AG10803 (cell line): ENCODE measurements around the gene RCBTB2.

Experiments
- DNase-seq: peaks from one replicate; pipeline ENCODE4 v3.0.0; 2010; ENCODE audit warnings: low read depth
- H3K4me3 ChIP-seq: 2 replicates; pipeline ENCODE4 v1.5.1; 2011; ENCODE audit warnings: mild to moderate bottlenecking, low read length, control low read depth
- TF ChIP-seq, protein P1 (sequence below): conservative IDR thresholded peaks from 2 replicates; pipeline ENCODE4 v1.5.1; 2011; ENCODE audit warnings: mild to moderate bottlenecking, low read length, control low read depth, inconsistent platforms

RCBTB2 gene

DNA sequence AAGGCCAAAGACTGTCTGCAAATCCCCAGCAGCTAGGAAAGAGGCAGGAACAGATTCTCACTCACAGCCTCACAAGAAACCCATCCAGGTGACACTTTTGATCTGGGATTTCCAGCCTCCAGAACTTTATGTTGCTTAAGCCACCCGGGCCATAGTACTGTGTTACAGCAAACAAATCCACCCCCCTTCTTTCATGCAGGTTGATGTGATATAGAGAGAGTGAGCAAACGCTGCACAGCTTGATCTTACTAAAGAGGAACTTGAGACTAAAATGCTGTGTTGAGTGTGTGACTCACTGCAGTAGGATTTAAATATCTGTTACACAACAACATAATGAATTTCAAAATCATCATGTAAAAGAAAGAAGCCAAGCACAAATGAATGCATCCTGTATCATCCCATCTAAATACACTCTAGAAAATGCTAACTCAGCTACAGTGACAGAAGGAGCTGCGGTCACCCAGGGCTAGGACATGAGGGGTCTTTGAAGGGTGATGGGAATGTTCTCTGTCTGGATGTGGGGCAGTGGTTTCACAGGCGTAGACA, 32.2 kb downstream of the RCBTB2 start:
- DNase-seq: peak; percentile 93

DNA sequence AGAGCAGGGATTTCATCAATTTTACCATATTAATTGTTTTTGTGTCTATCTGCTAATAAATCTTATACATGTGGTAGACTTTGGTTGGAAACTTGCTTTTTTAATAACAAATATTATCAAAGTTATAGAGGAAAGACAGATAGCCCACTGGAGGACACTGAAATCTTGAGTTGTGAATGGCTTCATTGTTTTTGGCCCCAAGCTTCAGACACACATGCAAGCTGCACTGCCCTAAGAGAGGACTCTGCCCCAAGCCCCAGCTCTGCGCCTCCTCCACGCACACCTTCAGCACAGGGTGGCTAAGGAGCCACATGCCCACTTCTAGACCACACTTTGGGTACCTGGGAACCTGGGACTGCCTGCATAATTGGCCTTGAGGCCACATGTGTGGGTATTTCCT, 35.2 kb downstream of the RCBTB2 start:
- no peak overlapping the region for H3K4me3 ChIP-seq
- DNase-seq: no peak
- TF ChIP-seq, protein P1, sequence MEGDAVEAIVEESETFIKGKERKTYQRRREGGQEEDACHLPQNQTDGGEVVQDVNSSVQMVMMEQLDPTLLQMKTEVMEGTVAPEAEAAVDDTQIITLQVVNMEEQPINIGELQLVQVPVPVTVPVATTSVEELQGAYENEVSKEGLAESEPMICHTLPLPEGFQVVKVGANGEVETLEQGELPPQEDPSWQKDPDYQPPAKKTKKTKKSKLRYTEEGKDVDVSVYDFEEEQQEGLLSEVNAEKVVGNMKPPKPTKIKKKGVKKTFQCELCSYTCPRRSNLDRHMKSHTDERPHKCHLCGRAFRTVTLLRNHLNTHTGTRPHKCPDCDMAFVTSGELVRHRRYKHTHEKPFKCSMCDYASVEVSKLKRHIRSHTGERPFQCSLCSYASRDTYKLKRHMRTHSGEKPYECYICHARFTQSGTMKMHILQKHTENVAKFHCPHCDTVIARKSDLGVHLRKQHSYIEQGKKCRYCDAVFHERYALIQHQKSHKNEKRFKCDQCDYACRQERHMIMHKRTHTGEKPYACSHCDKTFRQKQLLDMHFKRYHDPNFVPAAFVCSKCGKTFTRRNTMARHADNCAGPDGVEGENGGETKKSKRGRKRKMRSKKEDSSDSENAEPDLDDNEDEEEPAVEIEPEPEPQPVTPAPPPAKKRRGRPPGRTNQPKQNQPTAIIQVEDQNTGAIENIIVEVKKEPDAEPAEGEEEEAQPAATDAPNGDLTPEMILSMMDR: no peak

More for the DNA sequence above, 32.2 kb downstream of the RCBTB2 start:
- no peak overlapping the region for H3K4me3 ChIP-seq
- TF ChIP-seq, protein P1: no peak

DNA sequence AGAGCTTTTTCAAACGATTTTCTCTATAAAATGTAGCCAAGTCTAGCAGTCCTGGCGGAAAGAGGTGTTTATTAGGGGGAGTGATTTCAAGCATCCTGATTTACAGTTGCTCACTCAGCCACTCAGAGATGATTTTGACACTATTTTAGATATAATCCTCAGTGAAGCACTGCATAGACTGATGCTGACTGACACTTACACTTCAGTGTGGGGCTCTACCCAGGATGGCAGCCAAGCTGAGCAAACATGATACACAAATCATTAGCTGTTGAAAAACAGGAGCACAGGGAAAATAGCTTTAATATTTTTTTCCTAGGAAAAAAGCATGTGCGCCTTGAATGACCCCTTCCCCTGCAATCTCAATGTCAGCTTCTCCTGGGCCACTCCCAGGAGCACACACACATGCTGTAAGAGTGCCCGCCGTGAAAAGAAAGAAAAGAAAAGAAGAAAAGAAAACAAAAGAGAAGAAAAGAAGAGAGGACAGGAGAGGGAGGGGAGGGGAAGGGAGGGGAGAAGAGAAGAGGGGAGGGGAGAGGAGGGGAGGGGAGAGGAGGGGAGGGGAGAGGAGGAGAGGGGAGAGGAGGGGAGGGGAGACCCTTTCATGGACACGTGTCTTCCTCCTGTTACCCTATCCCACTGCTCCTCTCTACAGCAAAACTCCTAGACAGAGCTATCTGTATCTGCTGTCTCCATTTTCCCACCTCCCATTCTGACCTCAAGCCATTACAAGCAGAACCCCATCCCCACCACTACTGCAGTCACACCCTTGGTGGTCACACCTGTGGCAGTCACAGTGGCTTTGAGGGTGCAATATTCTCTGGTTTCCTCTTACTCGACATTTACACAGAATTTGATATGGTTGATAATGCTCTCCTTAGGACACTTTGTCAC, 36.4 kb downstream of the RCBTB2 start:
- TF ChIP-seq, protein P1: no peak
- no peak overlapping the region for H3K4me3 ChIP-seq
- DNase-seq: no peak

DNA sequence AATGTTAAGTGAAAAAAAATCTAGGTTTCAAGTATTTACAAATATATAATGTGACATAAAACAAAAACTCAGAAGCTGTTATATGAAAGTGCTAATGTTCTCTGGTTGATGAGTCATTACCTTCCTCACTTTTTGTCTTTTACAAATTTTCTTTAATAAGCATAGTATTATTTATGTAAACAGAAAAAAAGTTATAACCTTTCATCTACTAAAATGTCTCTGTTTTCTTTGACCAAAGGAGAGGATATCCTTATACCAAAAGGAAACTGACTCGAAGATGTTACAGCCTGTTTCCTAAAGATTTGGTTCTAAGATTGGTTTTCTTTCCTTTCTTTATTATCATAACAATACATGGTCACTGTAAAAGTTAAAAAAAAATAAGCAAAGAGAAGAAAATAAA, 38.0 kb downstream of the RCBTB2 start:
- H3K4me3 ChIP-seq: no peak overlapping the region
- no peak for DNase-seq
- TF ChIP-seq, protein P1: no peak

DNA sequence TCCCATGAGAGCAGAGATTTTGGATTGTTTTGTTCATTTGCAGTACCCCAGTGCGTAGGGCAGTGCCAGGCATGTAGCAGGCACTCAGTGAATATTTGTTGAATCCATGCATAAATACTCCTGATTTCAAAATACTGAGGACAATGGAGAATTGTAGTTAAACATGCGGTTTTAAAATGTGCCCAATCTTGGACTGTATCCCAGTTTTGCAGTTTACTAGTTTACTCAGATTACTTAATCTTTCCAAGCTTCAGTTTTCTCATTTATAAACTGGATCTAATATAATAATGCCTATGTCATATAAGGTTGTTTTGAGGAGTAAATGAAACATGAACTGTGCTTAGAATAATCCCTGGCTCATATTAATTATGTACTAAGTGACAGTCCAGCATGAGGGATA, 39.0 kb downstream of the RCBTB2 start:
- TF ChIP-seq, protein P1: no peak
- peak; percentile 74 for DNase-seq
- no peak overlapping the region for H3K4me3 ChIP-seq

DNA sequence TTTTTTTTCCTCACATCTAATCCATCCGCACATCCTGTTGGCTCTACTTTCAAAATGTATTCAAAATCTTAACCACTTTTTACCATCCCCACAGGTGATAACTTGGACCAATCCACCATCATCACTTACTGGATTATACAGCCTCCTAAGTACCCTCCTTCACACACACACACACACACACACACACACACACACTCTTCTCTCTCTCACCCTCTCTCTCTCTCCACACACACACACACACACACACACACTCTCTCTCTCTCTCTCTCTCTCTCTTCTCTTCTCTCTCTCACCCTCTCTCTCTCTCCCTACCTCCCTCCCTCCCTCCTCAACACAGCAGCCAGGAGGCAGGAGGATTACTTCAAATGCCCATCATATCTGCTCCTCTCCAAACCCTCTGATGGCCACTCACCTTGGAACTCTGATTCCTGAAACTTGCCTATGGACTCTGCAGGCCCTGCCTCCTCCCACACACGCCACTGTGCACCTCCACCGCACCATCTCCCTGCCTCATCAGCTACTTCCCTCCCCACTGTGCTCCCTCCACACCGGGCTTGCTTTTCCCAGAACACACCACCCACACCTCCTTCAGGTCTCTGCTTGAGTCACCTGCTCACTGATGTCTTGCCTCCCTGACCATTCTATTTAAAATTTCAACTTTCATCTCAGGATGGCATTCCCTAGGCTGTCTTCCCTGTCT, 39.7 kb downstream of the RCBTB2 start:
- peak overlapping the region; percentile 49; the same call in 1 of the 2 replicates for H3K4me3 ChIP-seq
- peak; percentile 14 for DNase-seq
- TF ChIP-seq, protein P1: no peak
